ENCODE data around the gene TPGS2. TPM values are rescaled to one million over a fixed set of nuclear protein-coding genes. Genes with fewer than 3 reads are reported as not detected.

Gene TPGS2
- polyA plus RNA-seq, 3 donors from 2014 or later = 62.9 to 79.3 (median 66.1) TPM

DNA sequence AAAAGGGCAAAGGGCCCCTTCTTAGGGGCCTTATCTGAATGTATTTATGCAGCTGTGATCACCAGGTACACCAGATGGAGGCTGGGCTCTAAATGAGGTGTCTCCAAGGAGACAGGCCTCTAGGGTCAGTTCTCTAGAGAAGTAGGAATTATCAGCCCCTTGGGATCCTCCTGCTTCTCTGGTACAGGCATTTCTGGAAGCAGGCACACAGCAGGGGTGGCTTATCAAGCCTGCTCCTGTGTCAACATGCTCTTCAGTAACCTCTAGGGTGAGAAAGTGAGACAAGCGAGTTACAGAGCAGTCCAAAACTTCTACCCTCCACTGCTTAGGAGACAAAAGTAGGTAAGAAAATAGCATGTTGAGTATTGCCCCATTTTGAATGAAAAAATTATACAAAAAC lies 13.8 kb downstream of the TPGS2 start:
- no peak overlapping the region for H3K4me3 Mint-ChIP-seq
- no peaks in the 10 kb centered on the region for H3K9me3 Mint-ChIP-seq
- DNase-seq = no peak
- no peak overlapping the region for H3K27ac Mint-ChIP-seq
- H3K4me1 Mint-ChIP-seq = no peaks in the 10 kb centered on the region
- H3K27me3 Mint-ChIP-seq (ENCODE audit: low read depth in 3 of 3) = no peaks in the 10 kb centered on the region
- peaks cover 5 to 16% (median 9%) of the 10 kb centered on the region in 3 donors for H3K36me3 Mint-ChIP-seq

DNA sequence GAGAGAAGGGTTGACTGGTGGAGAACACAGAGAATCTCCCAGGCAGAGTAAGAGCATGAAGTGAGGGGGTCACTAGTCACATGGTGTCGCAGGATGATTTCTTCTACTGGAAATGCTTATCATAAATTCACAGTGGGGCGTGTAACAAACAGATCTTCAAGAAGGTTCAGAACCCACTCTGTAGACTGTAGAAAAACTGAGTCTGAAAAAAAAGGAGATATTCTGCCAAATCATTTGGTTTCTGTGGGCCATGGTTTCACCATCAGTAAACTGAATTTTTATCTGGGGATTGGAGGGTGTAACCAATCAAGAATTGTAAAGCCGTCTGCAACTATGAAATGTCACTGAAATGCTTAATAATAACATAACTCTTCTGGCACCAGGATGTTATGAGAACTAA lies 15.0 kb downstream of the TPGS2 start:
- Mint-ChIP-seq H3K27ac (peak overlapping the region in 1 of 6 donors; percentile 29), H3K36me3 (peaks cover 5 to 16% (median 9%) of the 10 kb centered on the region in 3 donors), H3K9me3 (no peaks in the 10 kb centered on the region), H3K4me1 (peaks cover 1 to 8% of the 10 kb centered on the region in 2 donors), H3K27me3 (ENCODE audit: low read depth in 3 of 3) (no peaks in the 10 kb centered on the region), H3K4me3 (no peak overlapping the region)
- no peak for DNase-seq

DNA sequence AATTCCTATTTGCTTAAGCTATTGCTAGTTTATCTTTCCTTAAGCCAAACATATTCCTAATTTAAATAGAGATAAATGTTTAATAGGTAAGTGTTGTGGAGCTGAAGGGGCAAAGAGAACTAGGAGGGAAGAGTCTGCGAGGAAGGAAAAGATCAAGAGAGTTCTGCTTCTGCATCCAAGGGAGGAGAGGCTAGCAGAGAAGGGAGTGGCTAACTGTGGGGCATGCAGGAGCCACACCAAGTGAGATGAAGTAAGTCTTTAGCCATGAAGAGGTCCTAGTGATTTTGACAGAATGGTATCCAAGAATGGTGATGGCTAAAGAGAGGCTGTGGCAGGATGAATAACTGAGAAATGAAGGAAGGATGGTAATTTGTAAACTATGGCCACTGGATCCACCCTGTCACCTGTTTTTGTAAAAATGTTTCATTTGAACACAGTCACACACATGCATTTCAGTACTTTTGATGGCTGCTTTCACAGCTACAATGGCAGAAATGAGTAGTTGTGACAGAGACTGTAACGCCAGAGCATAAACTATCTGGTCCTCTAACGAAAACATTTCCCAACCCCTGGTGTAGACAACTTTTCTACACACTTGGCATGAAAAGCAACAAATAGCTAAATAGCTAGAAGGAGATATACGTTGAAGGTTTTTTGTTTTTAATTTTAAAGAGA lies 15.6 kb downstream of the TPGS2 start:
- H3K27ac Mint-ChIP-seq = peak overlapping the region in 3 of 6 donors; percentile 7 to 36 (median 31)
- H3K27me3 Mint-ChIP-seq (ENCODE audit: low read depth in 3 of 3) = no peaks in the 10 kb centered on the region
- no peaks in the 10 kb centered on the region for H3K9me3 Mint-ChIP-seq
- peaks cover 1 to 8% of the 10 kb centered on the region in 2 donors for H3K4me1 Mint-ChIP-seq
- no peak overlapping the region for H3K4me3 Mint-ChIP-seq
- H3K36me3 Mint-ChIP-seq = peaks cover 5 to 16% (median 8%) of the 10 kb centered on the region in 3 donors
- DNase-seq = no peak

DNA sequence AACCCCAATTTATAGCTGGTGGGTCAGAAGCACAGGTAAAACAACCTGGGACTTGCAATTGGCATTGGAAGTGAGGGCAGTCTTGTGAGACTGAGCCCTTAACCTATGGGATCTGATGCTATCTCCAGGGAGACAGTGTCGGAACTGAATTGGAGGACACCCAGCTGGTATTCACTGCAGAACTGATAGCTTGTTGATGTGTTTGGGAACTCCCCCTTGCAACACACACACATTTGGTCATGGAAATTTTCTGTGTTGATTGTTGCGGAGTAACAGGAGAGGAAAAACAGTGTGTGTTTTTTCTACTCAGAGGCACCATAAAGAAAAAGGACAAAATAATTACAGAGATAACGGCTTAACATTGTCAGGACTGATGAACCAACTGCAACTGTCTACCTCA lies 16.1 kb downstream of the TPGS2 start:
- DNase-seq = no peak
- Mint-ChIP-seq H3K9me3 (no peaks in the 10 kb centered on the region), H3K4me3 (no peak overlapping the region), H3K36me3 (peaks cover 3 to 16% (median 6%) of the 10 kb centered on the region in 3 donors), H3K4me1 (peaks cover 1 to 8% of the 10 kb centered on the region in 2 donors), H3K27me3 (ENCODE audit: low read depth in 3 of 3) (no peaks in the 10 kb centered on the region), H3K27ac (no peak overlapping the region)

DNA sequence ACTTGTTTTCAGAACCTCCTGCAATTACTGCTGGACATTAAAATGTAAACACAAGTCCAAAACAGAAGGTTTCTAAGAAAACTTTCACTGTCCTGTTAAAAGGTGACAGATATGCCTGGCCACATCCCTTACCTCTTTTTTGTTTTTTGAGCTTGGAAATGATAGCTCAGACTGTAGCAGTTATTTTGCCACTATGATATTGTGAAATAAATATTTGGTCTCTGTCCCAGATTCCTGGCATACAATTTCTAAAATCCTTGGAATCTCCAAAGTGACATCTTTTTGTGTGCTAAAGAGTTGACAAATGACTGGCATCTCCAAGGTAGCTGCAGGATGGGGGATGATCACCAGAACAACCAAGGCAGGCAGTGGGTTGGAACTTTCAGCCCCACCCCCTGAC lies 16.8 kb downstream of the TPGS2 start:
- Mint-ChIP-seq H3K27ac (no peak overlapping the region), H3K9me3 (no peaks in the 10 kb centered on the region), H3K4me3 (no peak overlapping the region), H3K36me3 (peaks cover 4 to 22% (median 6%) of the 10 kb centered on the region in 3 donors), H3K27me3 (ENCODE audit: low read depth in 3 of 3) (peaks cover 0 to 2% (median 0%) of the 10 kb centered on the region in 3 donors), H3K4me1 (peaks cover 1 to 8% of the 10 kb centered on the region in 2 donors)
- DNase-seq = no peak

DNA sequence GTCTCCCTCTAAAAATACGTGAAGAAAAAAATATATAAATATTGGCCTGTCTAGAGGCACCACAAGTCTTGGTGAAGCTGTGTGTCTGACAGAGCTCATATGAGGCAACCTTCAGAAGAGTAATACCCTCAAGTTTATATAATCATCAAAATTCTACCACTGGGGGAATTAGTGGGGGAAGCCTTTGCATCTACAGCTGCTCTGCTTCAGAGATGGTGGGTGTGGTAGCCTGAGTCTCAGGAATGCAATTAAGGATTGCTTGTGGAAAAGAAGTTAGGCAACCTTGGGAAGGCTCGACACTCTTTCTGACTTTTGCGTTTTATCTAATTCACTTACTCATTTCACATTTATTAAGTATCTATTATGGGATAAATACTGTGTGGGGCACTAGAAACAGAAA lies 17.4 kb downstream of the TPGS2 start:
- no peak overlapping the region for H3K27ac Mint-ChIP-seq

DNA sequence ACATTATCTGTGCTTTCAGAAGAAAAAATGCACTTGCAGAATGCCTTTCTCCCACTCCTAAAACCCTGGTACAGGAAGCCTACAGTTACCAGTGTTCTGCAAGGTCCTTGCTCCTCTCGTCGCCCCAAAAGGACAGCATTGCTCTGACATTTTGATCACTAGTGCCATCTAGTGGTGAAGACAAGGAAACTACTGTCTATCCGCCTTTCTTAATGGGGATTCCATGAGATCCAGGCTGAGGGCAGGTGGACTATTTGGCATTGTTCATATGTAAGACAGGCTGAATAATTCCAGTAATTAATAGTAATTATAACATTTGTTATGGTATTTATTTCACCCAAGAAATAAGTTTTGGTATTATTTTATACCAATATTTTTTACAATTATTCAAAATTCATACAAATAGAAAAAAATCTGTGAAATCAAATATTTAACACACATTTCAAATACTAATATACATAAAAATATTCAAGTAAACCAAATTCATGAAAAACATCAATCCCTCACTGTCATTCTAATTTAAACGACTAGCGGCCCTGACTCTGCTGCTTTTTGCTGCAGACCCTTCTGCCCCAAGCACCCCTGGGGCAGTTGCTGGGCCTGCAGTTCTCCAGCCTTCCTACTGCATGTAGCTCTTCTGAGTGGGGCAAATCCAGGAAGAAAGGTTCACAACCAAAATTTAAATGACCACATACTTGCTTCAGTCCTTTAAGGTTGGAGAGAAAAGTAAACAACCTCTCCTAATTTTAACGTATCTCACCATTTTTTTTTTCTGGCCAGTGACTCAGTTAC lies 19.0 kb downstream of the TPGS2 start:
- peak; percentile 53 to 63 (median 58) for DNase-seq
- no peak overlapping the region for H3K27ac Mint-ChIP-seq

More for the DNA sequence above, 17.4 kb downstream of the TPGS2 start:
- Mint-ChIP-seq H3K4me3 (no peak overlapping the region), H3K36me3 (peaks cover 5 to 23% (median 6%) of the 10 kb centered on the region in 3 donors), H3K4me1 (peaks cover 1 to 8% of the 10 kb centered on the region in 2 donors), H3K9me3 (no peaks in the 10 kb centered on the region), H3K27me3 (ENCODE audit: low read depth in 3 of 3) (peaks cover 0 to 2% (median 0%) of the 10 kb centered on the region in 3 donors)
- no peak for DNase-seq

DNA sequence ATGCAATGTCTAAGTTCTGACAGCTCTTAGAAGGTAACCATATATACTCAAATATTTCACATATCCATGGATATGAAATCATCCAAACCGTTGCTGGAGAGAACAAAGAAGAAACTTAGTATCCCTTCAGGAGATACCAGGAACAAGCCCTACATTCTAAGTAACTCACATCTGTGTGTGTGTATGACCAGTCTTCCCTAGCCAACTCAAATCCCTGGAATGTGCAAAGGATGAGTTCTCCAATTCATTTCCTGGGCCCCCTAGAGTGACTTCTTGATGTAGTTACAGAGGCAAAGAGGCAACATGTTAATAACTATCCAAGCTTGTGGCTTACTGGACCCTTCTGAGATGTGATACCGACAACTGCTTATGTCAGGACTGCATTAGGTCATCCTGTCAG lies 20.1 kb downstream of the TPGS2 start:
- peaks cover 1 to 8% of the 10 kb centered on the region in 2 donors for H3K4me1 Mint-ChIP-seq
- H3K36me3 Mint-ChIP-seq = peaks cover 11 to 41% (median 24%) of the 10 kb centered on the region in 3 donors
- DNase-seq = no peak
- no peak overlapping the region for H3K4me3 Mint-ChIP-seq
- H3K9me3 Mint-ChIP-seq = no peaks in the 10 kb centered on the region
- H3K27me3 Mint-ChIP-seq (ENCODE audit: low read depth in 3 of 3) = peaks cover 0 to 2% (median 0%) of the 10 kb centered on the region in 3 donors
- no peak overlapping the region for H3K27ac Mint-ChIP-seq

More for the DNA sequence above, 19.0 kb downstream of the TPGS2 start:
- no peak overlapping the region for H3K4me3 Mint-ChIP-seq
- peaks cover 0 to 2% (median 0%) of the 10 kb centered on the region in 3 donors for H3K27me3 Mint-ChIP-seq (ENCODE audit: low read depth in 3 of 3)
- H3K4me1 Mint-ChIP-seq = peaks cover 1 to 8% of the 10 kb centered on the region in 2 donors
- no peaks in the 10 kb centered on the region for H3K9me3 Mint-ChIP-seq
- peaks cover 11 to 32% (median 16%) of the 10 kb centered on the region in 3 donors for H3K36me3 Mint-ChIP-seq

DNA sequence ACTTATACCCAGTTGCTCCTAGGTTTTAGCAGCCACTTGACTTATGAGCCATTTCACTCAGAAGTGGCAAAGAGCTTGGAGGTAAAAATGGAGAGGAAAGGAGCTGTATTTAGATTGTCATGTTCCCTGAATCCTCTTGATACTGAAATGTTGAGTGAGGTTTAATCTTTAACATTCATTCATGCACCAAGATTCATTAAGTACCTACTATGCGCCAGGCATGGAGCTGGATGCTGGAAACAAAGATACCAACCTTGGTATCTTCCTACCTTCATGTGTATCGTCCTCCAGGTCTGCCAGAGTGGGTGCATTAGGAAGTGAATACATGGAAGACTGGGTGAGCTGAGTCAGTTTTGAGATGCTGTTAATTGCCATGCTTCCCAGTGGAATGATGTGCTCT lies 23.7 kb downstream of the TPGS2 start:
- H3K4me3 Mint-ChIP-seq = no peak overlapping the region
- H3K27me3 Mint-ChIP-seq (ENCODE audit: low read depth in 3 of 3) = peaks cover 0 to 2% (median 0%) of the 10 kb centered on the region in 3 donors
- H3K36me3 Mint-ChIP-seq = peaks cover 28 to 60% (median 31%) of the 10 kb centered on the region in 3 donors
- H3K27ac Mint-ChIP-seq = no peak overlapping the region
- H3K4me1 Mint-ChIP-seq = peaks cover 1 to 8% of the 10 kb centered on the region in 2 donors
- no peaks in the 10 kb centered on the region for H3K9me3 Mint-ChIP-seq
- no peak for DNase-seq

DNA sequence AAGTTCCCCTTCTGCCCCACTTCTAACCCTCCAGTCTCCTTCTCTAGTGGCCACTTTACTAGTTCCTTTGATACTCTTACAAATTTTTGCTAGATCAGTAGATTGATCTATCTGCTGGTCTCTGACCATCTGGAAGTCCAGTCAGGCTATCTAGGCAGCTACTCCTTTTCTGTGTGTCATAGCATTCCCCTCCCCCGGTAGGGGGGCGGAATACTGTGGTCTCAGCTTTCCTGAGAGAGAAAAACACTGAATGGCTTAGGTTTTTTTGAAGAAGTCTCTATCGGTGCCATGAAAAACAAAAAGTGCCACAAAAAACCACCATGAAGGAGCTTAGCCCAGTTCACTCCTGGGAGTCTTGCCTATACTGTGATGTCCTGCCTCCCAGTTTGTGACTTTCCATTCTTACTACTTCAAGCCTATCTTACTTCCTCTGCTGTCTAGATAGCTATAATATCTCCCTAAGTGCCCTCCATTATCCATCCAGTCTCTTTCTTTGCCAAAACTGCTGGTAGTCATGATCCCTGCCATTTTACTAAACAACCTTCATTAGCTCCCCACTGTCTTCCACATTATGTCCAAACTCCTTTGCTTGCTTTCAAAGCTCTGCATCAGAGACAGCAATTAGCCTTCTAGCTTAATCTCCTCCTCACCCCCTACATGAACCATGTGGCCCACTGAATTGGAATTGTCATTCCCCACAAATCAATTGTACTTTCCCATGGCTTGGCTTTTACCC lies 29.9 kb downstream of the TPGS2 start:
- Mint-ChIP-seq H3K4me1 (no peaks in the 10 kb centered on the region), H3K27ac (no peak overlapping the region), H3K36me3 (peaks cover 26 to 69% (median 42%) of the 10 kb centered on the region in 3 donors), H3K4me3 (no peak overlapping the region), H3K9me3 (peaks cover 0 to 2% (median 0%) of the 10 kb centered on the region in 6 donors), H3K27me3 (ENCODE audit: low read depth in 3 of 3) (peaks cover 0 to 2% (median 0%) of the 10 kb centered on the region in 3 donors)
- no peak for DNase-seq

DNA sequence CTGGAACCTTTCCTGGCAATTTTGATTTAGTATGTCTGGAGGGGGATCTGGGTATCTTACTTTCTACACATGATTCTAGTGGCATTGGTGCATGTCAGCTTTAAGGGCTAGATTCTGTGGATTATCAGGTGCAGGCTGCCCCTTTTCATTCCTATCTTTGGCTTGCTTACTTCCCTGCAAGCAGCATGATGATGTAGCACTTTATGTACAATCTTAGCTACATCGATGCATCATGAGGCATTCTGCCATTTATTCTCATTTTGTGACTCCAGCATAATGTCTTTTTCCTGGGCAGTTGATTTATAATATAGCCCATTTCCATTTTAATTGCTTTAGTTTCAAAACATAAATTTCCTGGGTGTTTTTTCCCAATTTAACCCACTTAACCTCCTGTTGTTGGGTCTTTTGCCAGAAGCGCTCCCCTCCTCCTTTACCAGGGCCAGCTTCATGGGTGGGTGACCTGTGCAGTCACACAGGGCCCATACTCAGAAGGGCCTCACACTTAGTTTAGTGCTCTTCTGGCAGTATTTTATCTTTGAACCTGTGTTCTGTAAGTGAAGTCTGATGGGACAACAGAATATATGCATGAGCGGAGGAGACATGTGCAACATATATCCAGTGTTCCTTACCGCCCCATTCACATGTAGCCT lies 36.0 kb downstream of the TPGS2 start:
- Mint-ChIP-seq H3K4me1 (no peaks in the 10 kb centered on the region), H3K4me3 (no peak overlapping the region), H3K27me3 (ENCODE audit: low read depth in 3 of 3) (peaks cover 0 to 2% (median 1%) of the 10 kb centered on the region in 3 donors), H3K9me3 (no peaks in the 10 kb centered on the region), H3K27ac (peak overlapping the region in 1 of 6 donors; percentile 21), H3K36me3 (peaks cover 43 to 75% (median 61%) of the 10 kb centered on the region in 3 donors)
- DNase-seq = no peak

DNA sequence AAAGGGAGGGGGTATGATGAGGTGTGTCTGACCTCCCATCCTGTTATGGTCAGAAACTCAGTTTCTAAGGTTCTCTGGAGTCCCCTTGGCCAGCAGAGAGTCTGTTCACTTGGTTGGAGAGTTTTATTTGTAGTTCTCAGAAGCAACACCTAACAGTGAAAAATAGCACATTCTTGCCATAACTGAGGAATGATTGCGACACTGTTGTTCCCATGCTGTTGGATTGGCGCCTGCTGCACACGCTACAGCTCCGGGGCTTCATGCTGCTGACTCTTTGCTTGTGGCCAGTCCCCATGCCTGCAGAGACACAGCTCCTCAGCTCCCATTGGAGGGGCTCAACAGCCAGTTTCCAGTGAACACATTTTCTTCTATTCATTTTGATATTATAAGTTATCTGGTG lies 42.1 kb downstream of the TPGS2 start:
- Mint-ChIP-seq H3K27ac (no peak overlapping the region), H3K36me3 (peaks cover 22 to 47% (median 38%) of the 10 kb centered on the region in 3 donors), H3K4me3 (no peak overlapping the region), H3K9me3 (no peaks in the 10 kb centered on the region), H3K27me3 (ENCODE audit: low read depth in 3 of 3) (peaks cover 0 to 1% (median 0%) of the 10 kb centered on the region in 3 donors), H3K4me1 (peaks cover 3 to 11% of the 10 kb centered on the region in 2 donors)
- DNase-seq = no peak

DNA sequence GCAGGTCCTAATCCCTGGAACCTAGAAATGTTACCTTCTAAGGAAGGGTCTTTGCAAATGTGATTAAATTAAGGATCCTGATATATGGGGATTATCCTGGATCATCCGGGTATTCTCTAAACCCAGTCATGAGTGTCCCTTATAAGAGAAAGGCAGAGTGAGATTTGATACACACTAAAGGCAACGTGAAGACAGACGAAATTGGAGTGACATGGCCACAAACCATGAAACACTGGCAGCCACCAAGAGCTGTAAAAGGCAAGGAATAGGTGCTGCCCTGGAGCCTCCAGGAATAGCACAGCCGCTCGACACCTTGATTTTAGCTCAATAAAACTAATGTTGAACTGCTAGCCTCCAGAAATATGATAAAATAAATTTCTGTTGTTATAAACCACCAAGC lies 45.0 kb downstream of the TPGS2 start:
- Mint-ChIP-seq H3K36me3 (peaks cover 8 to 30% (median 16%) of the 10 kb centered on the region in 3 donors), H3K27me3 (ENCODE audit: low read depth in 3 of 3) (no peaks in the 10 kb centered on the region), H3K4me1 (peaks cover 3 to 11% of the 10 kb centered on the region in 2 donors), H3K4me3 (no peak overlapping the region), H3K27ac (no peak overlapping the region), H3K9me3 (no peaks in the 10 kb centered on the region)
- no peak for DNase-seq
